GM18502 (cell line): ENCODE measurements around the gene DNAJC8.

ENCODE experiments used
- ATAC-seq: cut with Tn5 transposase; IDR thresholded peaks from one replicate; pipeline ENCODE4 v1.9.1; 2021; ENCODE audit warnings: mild to moderate bottlenecking; ENCODE audit not compliant: unreplicated experiment, poor library complexity

The DNAJC8 gene

GRCh38 chr1:28208818-28209441 is 23.9 kb downstream of the DNAJC8 start:
- no peak for ATAC-seq

- ATAC-seq = no peak
These were observed 27.6 kb downstream of the DNAJC8 start for GRCh38 chr1:28205243-28205642.

GRCh38 chr1:28200234-28200873 is 32.5 kb downstream of the DNAJC8 start:
- ATAC-seq = no peak

GRCh38 chr1:28199328-28200233 is 33.2 kb downstream of the DNAJC8 start:
- peak; percentile 74 for ATAC-seq

- ATAC-seq = no peak
These were observed 35.0 kb downstream of the DNAJC8 start for GRCh38 chr1:28197682-28198415.

- no peak for ATAC-seq
These were observed 36.5 kb downstream of the DNAJC8 start for GRCh38 chr1:28196330-28196729.

- no peak for ATAC-seq
These were observed 37.0 kb downstream of the DNAJC8 start for GRCh38 chr1:28195780-28196179.

- no peak for ATAC-seq
These were observed 38.3 kb downstream of the DNAJC8 start for GRCh38 chr1:28194326-28195035.

- ATAC-seq = no peak
These were observed 39.1 kb downstream of the DNAJC8 start for GRCh38 chr1:28193701-28194161.

GRCh38 chr1:28190996-28191645 is 41.7 kb downstream of the DNAJC8 start:
- ATAC-seq = no peak

GRCh38 chr1:28190337-28190979 is 42.4 kb downstream of the DNAJC8 start:
- no peak for ATAC-seq

- ATAC-seq = no peak
These were observed 47.8 kb downstream of the DNAJC8 start for GRCh38 chr1:28185071-28185470.

GRCh38 chr1:28180306-28181305 is 52.2 kb downstream of the DNAJC8 start:
- no peak for ATAC-seq

- no peak for ATAC-seq
These were observed 53.9 kb downstream of the DNAJC8 start for GRCh38 chr1:28178690-28179485.

GRCh38 chr1:28176492-28177470 is 56.0 kb downstream of the DNAJC8 start, which contains the start of gene PTAFR:
Gene PTAFR (minus strand): TSS chr1:28176690. CDS start chr1:28151021, 25,669 bp downstream.
- ATAC-seq = peak; percentile 46
